Activated CD4-positive, alpha-beta T cell treated with anti-CD3 and anti-CD28 coated beads, Interleukin-10, Interleukin-2, amounts not matched to agents 100 ng/mL and 50 ng/mL, durations not matched to agents 16 hours and 8 hours (primary cell): ENCODE data around the gene SPPL2A.
"Not testable (repeated sequence)": the region's sequence is repeated elsewhere in the genome, so short reads cannot be mapped to it uniquely, and the experiment has no call there.

Experiments used
- DNase-seq: peaks from one replicate; pipeline ENCODE4 v3.0.0-alpha.2; 2020

The SPPL2A gene

DNA sequence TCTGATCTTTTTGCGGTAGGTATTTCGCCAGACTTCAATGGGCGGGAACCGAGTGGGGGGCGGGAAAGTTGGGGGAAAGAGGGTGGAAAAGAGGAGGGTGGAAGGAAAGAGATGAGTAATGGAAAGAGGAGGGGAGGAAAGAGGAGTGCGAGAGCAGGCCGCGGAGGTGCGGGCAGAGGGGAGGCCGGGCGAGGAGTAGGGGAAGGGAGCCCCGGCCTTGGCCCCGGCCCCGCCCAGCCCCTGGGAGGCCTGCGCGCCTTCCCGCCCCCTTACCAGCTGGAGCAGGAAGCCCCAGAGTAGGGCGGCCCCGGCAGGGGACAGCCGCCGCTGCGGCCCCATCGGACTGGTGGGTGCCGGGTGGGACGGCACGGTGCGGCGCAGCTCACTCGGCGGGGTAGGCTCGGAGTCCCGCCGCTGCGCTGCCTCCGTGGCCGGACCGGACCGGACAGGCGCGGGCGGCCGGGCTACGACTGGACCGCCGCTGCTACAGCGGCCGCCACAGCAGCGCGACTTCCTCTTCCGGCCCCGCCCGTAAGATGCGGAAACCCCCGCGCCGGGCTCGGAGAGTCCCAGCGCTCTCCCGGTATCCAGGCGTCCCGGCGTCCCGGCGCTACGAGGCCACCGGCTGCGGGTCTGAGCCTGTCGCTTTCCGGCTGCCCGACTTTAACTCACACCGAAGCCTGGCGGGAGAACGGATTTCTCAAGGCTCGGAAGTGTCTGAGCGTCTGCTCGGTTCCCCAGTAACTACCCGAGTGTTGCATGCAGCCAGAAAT, at the start of gene SPPL2A:
SPPL2A (minus strand) TSS at position 512 of the 773 bp plus-strand sequence; CDS start at position 339, 173 bp downstream.
- DNase-seq: peak; percentile 93

DNA sequence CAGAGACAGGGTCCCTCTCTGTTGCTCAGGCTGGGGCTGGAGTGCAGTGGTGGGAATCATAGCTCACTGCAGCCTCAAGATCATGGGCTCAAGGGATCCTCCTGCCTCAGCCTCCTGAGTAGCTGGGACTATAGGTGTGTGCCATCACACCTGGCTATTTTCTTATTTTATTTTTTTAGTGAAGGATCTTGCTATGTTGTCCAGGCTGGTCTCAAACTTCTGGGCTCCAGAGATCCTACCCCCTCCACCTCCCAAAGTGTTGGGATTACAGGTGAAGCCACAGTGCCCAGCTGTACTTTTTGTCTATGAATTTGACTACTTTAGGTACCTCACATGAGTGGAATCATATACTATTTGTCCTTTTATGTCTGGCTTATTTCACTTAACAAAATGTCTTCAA, 49.1 kb upstream of the SPPL2A start:
- no peak for DNase-seq

DNA sequence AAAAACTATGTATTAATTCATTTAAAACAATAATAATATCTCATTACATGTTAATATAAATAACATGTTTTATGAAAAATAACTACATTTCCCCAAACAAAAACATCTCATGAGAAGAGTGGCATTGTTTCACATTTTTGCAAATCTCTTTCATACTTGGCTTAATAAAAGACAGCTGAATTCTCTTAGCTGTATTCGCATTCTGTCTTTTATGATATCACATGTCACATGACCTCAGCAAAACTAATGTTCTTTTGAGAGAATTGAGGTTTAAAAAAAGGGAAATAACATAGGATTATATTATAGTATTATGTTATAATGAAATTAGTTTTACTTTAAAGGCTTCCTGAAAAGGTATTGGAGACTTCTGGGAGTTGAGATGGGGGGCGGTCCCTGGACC, 48.4 kb upstream of the SPPL2A start:
- no peak for DNase-seq

GRCh38 chr15:50813089-50813488, 47.6 kb upstream of the SPPL2A start:
- DNase-seq: no peak

DNA sequence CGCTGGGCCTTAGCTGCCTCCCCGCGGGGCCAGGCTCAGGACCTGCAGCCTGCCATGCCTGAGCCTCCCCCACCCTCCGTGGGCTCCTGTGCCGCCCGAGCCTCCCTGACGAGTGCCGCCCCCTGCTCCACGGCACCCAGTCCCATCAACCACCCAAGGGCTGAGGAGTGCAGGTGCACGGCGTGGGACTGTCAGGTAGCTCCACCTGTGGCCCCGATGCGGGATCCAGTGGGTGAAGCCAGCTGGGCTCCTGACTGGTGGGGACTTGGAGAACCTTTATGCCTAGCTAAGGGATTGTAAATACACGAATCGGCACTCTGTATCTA, 46.6 kb upstream of the SPPL2A start:
- not testable (repeated sequence) for DNase-seq

- DNase-seq: not testable (repeated sequence)
Measured at GRCh38 chr15:50811461-50812180, 46.1 kb upstream of the SPPL2A start.

DNA sequence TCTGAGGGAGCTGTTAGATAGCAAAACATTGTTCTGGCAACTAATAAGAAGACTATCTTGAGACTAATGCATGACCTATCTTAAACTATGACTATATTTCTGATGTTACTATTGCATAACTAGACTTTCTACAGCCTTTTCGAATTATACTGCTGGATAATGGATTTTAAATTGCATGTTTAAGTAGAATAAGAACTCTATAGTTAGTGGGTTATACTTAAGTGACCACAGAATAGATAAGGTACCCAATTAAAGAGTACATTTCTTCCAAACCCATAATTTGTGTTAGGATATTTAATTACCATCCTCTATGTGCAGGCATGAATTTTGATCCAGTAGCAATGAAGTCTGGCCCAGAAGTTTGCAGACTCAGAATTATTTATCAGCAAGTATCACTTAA, 44.6 kb upstream of the SPPL2A start:
- DNase-seq: no peak

GRCh38 chr15:50808728-50809127, 43.2 kb upstream of the SPPL2A start:
- DNase-seq: no peak

- DNase-seq: no peak
Measured at GRCh38 chr15:50803479-50804180, 38.1 kb upstream of the SPPL2A start.

DNA sequence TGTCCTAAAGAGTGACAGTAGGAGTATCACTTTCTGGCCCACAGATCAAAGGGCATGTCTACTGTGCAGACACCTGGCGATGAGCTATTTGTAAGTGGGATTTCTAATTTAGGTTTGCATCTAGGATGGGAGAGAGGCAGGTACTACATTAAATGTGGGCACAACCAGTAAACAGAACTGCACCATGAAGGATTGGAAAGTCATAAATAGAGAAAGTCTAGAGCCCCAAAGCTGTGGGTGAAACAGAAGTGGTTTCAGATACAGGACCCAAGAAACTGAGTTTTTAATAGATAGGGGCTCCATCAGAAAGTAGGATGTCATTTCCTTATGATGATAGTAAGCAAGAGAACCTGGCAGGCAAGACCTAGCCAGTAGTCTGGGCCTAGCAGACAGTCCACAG, 35.2 kb upstream of the SPPL2A start:
- DNase-seq: no peak

GRCh38 chr15:50798684-50799083, 33.2 kb upstream of the SPPL2A start:
- no peak for DNase-seq

GRCh38 chr15:50797926-50798325, 32.4 kb upstream of the SPPL2A start:
- no peak for DNase-seq

DNA sequence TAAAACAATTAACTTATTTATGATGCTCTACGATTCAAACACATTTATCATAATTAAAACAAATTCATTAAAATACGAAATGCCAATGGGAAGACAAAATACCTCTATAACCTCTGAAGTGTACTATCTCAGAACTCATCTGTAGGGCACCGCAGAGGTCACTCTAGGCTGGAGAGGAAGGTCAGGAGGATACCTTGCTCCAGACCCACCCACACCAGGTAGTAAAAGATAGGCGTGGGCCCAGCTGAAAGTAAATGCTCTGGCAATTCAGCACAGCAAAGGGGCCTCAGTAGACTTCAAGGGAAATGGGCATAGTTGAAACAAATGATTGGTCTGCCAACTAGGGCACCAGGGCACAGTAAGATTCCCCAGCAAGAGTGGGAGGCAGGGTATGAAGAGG, 26.0 kb upstream of the SPPL2A start:
- DNase-seq: no peak

- no peak for DNase-seq
Measured at GRCh38 chr15:50790778-50791453, 25.4 kb upstream of the SPPL2A start.

DNA sequence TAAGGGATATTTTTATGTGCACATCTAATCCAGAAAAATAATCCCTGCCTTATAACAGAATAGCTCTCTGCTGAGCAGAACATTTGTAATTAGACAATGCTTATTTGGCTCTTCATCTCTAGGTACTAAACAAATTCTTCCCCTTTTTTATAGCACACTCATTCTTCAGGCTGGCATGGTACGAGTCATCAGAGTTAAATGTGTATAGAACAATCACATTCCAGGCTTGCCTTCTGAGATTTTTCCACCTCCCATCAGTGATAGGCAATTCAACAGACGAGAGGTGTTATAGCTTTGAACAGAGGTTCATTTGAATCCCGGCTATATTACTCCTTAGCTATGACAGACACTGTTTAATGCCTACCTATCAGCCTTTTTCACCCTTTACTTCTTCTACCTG, 21.4 kb upstream of the SPPL2A start:
- no peak for DNase-seq

DNA sequence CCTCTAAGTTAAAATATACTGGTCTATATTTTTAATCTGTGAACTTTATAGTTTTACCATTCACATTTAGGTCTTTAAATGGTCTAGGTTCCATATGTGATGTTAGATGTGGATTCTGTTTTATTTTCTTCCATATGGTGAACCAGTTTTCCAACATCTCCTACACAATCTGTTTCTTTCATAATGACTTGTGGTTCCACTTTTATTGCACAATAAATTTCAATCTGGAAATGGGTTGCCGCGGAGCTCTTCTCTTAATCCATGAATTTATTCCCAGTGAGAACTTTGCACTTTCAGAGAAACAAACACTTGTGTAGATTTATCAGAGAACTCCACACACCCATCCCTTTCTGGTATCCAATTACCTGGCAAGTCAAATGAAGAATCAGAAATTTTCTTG, 20.9 kb upstream of the SPPL2A start:
- no peak for DNase-seq

- no peak for DNase-seq
Measured at GRCh38 chr15:50783895-50784294, 18.4 kb upstream of the SPPL2A start.

DNA sequence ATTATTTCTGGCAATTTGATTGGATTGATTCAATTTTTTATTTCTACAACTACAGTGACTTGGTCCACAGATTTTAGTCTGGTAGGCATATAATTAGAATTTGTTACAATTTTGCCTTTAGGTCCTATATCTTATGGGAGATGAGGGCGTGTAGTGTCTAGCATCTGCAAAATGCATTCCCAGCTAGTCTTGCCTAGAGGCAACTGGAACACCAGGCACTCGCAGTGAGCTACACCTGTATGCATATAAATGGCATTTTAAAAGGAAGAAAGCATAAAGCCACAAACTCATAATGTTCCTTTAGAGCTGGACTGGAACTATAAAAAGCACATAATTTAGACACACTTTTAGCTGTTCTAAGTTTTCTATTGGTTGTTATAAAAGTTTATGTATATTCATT, 17.9 kb upstream of the SPPL2A start:
- no peak for DNase-seq

DNA sequence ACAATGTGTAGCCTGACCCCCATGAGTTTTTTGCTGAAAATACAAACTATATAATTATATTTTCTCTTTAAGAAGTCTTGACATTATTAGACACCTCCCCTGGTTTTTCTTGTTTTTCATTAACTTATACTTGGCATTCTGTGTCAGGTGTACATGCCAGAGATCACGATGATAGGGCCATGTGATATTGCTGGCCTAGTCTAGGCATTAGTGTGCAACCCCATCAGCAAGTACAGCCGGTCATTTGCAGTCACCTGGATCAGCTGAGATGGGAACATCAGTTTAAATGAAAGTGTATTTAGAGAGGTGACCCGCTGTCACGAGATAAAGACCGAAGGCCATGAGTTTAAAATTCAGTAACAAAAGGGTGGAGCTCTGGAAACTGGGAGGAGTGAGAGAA, 12.6 kb upstream of the SPPL2A start:
- DNase-seq: no peak

GRCh38 chr15:50777042-50777441, 11.5 kb upstream of the SPPL2A start:
- DNase-seq: no peak

DNA sequence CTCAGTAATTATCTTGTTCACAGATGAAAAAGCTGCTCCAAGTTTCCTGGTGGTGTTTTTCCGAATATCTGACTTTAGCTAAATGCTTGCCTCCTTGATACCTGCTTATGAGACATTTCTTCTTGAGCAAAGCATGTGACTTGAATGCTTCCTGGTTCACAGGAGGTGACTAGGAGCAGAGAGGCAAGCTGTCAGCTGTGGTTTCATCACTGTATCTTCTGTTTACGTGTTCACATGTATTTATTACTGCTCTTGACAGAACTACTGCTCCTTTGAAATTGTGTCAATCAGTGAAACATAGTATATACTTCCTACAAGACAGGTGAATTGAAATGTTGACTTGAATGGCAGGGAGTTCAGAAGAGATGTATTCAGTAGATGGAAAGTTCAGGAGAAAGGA, 8.9 kb upstream of the SPPL2A start:
- DNase-seq: peak; percentile 18

DNA sequence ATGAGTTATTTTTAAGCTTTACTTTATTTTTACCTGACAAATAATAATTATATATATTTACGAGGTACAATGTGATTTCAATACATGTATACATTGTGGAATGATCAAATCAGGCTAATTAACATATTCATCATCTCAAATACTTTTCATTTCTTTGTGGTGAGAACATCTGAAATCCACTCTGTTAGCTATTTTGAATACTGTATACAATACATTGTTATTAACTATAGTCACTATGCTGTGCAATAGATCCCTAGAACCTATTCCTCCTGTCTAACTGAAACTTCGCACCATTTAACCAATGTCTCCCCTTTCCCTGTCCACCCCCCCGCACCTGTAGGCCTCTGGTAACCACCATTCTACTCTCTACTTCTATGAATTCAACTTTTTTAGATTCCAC, 7.9 kb upstream of the SPPL2A start:
- no peak for DNase-seq

DNA sequence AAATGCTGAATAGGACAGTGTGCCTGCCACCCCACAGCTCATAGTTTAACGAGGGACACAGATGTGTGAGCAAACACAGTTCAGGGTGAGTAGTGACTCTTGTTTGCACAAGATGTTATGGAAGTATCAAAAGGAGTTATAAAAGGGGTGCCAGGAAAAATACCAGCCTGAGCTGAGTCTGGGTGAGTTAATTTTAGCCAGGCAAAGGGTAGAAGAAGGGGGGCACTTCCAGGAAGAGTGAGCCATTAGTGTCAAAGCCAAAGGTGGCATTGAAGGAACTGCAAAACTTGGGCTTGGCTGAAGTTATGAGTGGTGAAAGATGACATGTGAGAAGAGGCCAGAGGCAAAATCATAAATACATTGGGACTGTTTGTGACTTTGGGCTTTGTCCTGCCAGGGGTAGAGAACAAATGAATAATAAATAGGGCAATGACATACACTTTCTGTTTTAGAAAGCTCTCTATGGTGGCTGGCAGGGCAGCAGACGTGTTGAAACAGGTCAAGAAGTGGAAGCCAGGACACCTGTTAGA, 1.9 kb upstream of the SPPL2A start:
- DNase-seq: no peak
